ENCODE data around the gene DNAJC7.
"Not testable (repeated sequence)": the region's sequence is repeated elsewhere in the genome, so short reads cannot be mapped to it uniquely, and the experiment has no call there.

Gene DNAJC7

GRCh38 chr17:42027590-42027889, 10.3 kb upstream of the DNAJC7 start:
- Histone ChIP-seq H3K4me1 (ENCODE audit: control insufficient read depth, insufficient read depth, low read length) (peaks cover 35% of the 10 kb centered on the region), H3K36me3 (ENCODE audit: control insufficient read depth, insufficient read depth, low read length) (peaks cover 13% of the 10 kb centered on the region), H3K27me3 (ENCODE audit: control insufficient read depth, insufficient read depth, low read length, poor library complexity, severe bottlenecking) (no peaks in the 10 kb centered on the region), H3K9me3 (ENCODE audit: control insufficient read depth, low read length) (no peaks in the 10 kb centered on the region), H3K27ac (ENCODE audit: insufficient read depth, low read depth, low read length, poor library complexity, severe bottlenecking) (peak overlapping the region; percentile 83), H3K4me3 (ENCODE audit: insufficient read depth, low read depth, low read length) (peak overlapping the region; percentile 16)
- WGBS, 2 experiments, result 44 to 57% methylated on average over 5 of the region's 5 CpGs

- H3K27me3 ChIP-seq (ENCODE audit: control insufficient read depth, insufficient read depth, low read length, poor library complexity, severe bottlenecking), result no peaks in the 10 kb centered on the region
- no peaks in the 10 kb centered on the region for H3K9me3 ChIP-seq (ENCODE audit: control insufficient read depth, low read length)
- H3K4me3 ChIP-seq (ENCODE audit: insufficient read depth, low read depth, low read length), result no peak overlapping the region
- WGBS, 2 experiments, result 63 to 70% methylated on average over 15 to 17 of the region's 17 CpGs
- peaks cover 13% of the 10 kb centered on the region for H3K36me3 ChIP-seq (ENCODE audit: control insufficient read depth, insufficient read depth, low read length)
- peak overlapping the region; percentile 52 for H3K27ac ChIP-seq (ENCODE audit: insufficient read depth, low read depth, low read length, poor library complexity, severe bottlenecking)
- peaks cover 35% of the 10 kb centered on the region for H3K4me1 ChIP-seq (ENCODE audit: control insufficient read depth, insufficient read depth, low read length)
Measured at GRCh38 chr17:42026857-42027589, 9.8 kb upstream of the DNAJC7 start.

DNA sequence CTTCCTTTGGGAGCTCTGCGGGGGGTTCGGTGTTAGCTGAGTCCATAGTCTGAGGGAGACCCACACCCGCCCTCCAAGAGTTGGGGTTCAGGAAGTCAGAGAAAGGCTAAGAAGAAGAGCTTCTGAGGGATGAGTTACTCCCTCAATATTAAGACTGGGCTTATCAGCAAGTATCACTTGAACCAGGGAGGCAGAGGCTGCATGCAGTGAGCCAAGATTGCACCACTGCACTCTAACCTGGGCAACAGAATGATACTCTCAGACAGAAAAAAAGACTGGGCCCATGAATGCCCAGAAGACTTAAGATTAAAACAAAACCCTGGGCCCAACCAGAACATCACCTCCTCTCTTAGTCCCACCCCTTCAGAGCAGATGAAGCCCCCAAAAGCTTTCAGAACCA, 8.7 kb upstream of the DNAJC7 start:
- H3K36me3 ChIP-seq (ENCODE audit: control insufficient read depth, insufficient read depth, low read length), result peaks cover 13% of the 10 kb centered on the region
- WGBS, 2 experiments, result 97 to 99% methylated on average over 3 of the region's 3 CpGs

DNA sequence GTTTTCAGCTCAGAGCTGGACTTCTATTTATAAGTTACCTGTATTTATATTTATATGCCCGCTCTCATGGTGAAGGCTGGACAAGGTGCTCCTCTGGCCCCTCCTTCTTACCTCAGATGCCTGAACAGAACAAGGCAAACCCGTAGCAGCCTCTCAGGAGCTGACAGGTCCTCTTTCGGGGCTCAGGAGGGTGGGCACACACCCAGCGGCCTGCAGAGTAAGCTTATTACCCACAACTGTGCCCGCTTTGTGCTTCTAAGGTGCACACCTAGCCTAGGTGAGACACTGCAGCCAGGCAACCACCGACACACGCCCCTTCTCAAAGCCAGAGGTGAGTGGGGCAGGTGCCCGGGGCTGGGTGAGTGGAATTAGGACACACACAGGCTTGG, 7.9 kb upstream of the DNAJC7 start:
- peaks cover 39% of the 10 kb centered on the region for H3K4me1 ChIP-seq (ENCODE audit: control insufficient read depth, insufficient read depth, low read length)
- H3K4me3 ChIP-seq (ENCODE audit: insufficient read depth, low read depth, low read length), result no peak overlapping the region
- 77 to 79% methylated on average over 8 of the region's 8 CpGs for WGBS, 2 experiments
- H3K27ac ChIP-seq (ENCODE audit: insufficient read depth, low read depth, low read length, poor library complexity, severe bottlenecking), result no peak overlapping the region
- no peaks in the 10 kb centered on the region for H3K9me3 ChIP-seq (ENCODE audit: control insufficient read depth, low read length)
- no peaks in the 10 kb centered on the region for H3K27me3 ChIP-seq (ENCODE audit: control insufficient read depth, insufficient read depth, low read length, poor library complexity, severe bottlenecking)
- peaks cover 13% of the 10 kb centered on the region for H3K36me3 ChIP-seq (ENCODE audit: control insufficient read depth, insufficient read depth, low read length)

More for the DNA sequence above, 8.7 kb upstream of the DNAJC7 start:
- no peak overlapping the region for H3K27ac ChIP-seq (ENCODE audit: insufficient read depth, low read depth, low read length, poor library complexity, severe bottlenecking)
- H3K9me3 ChIP-seq (ENCODE audit: control insufficient read depth, low read length), result no peaks in the 10 kb centered on the region
- no peak overlapping the region for H3K4me3 ChIP-seq (ENCODE audit: insufficient read depth, low read depth, low read length)
- peaks cover 37% of the 10 kb centered on the region for H3K4me1 ChIP-seq (ENCODE audit: control insufficient read depth, insufficient read depth, low read length)
- H3K27me3 ChIP-seq (ENCODE audit: control insufficient read depth, insufficient read depth, low read length, poor library complexity, severe bottlenecking), result no peaks in the 10 kb centered on the region

DNA sequence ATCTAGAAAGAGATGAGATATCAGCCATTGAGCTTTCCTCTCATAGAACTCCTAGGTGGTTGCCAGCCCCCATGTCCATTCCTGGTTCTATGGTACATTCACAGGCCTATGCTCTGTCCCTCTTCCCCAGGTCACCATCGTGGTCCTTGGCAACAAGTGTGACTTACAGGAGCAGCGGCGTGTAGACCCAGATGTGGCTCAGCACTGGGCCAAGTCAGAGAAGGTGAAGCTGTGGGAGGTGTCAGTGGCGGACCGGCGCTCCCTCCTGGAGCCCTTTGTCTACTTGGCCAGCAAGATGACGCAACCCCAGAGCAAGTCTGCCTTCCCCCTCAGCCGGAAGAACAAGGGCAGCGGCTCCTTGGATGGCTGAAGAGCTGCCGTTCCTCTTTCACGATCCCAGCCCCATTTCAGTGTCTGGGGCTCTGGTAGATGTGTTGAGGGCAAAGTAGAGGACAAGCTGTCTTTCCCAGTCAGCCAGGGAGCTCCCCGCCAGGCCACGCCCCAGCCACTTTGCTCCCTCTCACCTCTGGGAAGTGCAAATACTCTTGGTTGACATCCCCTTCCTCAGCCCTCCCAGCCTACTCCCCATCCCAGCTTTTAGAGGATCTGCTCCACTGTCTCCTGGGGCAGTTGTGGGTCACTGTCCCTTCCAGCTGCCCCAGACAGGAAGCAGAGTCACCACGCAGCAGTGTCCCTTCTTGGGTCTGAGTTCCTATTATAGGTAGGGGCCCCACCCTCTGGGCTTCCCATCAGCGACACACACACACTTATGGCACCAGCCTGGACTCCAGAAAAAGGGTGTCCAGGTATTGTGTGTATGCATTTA, 6.5 kb upstream of the DNAJC7 start:
- no peaks in the 10 kb centered on the region for H3K27me3 ChIP-seq (ENCODE audit: control insufficient read depth, insufficient read depth, low read length, poor library complexity, severe bottlenecking)
- peaks cover 13% of the 10 kb centered on the region for H3K36me3 ChIP-seq (ENCODE audit: control insufficient read depth, insufficient read depth, low read length)
- no peak overlapping the region for H3K4me3 ChIP-seq (ENCODE audit: insufficient read depth, low read depth, low read length)
- no peak overlapping the region for H3K27ac ChIP-seq (ENCODE audit: insufficient read depth, low read depth, low read length, poor library complexity, severe bottlenecking)
- 95 to 96% methylated on average over 15 of the region's 15 CpGs for WGBS, 2 experiments
- H3K9me3 ChIP-seq (ENCODE audit: control insufficient read depth, low read length), result no peaks in the 10 kb centered on the region
- H3K4me1 ChIP-seq (ENCODE audit: control insufficient read depth, insufficient read depth, low read length), result peaks cover 35% of the 10 kb centered on the region

DNA sequence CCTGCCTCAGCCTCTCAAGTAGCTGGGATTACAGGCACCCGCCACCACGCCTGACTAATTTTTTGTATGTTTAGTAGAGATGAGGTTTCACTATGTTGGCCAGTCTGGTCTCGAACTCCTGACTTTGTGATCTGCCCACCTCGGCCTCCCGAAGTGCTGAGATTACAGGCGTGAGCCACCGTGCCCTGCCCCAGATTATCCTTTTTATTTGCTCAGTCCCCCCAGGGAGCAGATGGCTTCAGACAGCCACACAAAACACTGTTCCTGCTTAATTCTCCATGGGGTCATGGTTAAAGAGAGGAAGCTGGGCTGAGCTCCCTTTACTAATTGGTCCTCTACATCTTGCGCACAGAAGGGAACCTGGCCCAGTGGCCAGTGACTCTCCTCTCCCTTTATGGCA, 3.6 kb upstream of the DNAJC7 start:
- not testable (repeated sequence) for H3K27me3 ChIP-seq (ENCODE audit: control insufficient read depth, insufficient read depth, low read length, poor library complexity, severe bottlenecking); H3K9me3 ChIP-seq (ENCODE audit: control insufficient read depth, low read length); H3K27ac ChIP-seq (ENCODE audit: insufficient read depth, low read depth, low read length, poor library complexity, severe bottlenecking)
- Histone ChIP-seq H3K36me3 (ENCODE audit: control insufficient read depth, insufficient read depth, low read length) (peaks cover 13% of the 10 kb centered on the region), H3K4me3 (ENCODE audit: insufficient read depth, low read depth, low read length) (peak overlapping the region; percentile 94), H3K4me1 (ENCODE audit: control insufficient read depth, insufficient read depth, low read length) (peaks cover 15% of the 10 kb centered on the region)
- WGBS, 2 experiments, result 87 to 92% methylated on average over 8 of the region's 8 CpGs

GRCh38 chr17:42019509-42020404, 2.5 kb upstream of the DNAJC7 start, which contains the start of gene NKIRAS2:
NKIRAS2 (plus strand) TSS chr17:42020090; CDS start chr17:42021578, 1,488 bp downstream.
- WGBS, 2 experiments, result 10 to 11% methylated on average over 49 of the region's 49 CpGs
- H3K27ac ChIP-seq (ENCODE audit: insufficient read depth, low read depth, low read length, poor library complexity, severe bottlenecking), result peak within 1 kb of the TSS; percentile 11

DNA sequence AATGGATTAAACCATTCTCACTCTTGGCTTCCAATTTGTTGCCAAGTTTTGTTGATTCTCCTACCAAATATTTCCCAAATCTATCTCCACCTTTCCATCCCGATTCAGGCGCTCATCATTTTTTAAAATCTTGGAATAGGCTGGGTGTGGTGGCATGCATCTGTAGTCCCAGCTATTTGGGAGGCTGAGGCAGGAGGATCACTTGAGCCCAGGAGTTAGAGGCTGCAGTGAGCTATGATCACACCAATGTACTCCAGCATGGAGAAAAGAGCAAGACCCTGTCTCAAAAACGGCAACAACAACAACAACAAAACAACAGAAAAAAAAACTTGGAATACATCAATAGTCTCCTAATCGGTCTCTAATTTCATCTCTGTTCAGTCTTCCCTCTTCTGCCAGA, 1.7 kb upstream of the DNAJC7 start:
- peaks cover 13% of the 10 kb centered on the region for H3K36me3 ChIP-seq (ENCODE audit: control insufficient read depth, insufficient read depth, low read length)
- no peaks in the 10 kb centered on the region for H3K27me3 ChIP-seq (ENCODE audit: control insufficient read depth, insufficient read depth, low read length, poor library complexity, severe bottlenecking)
- H3K9me3 ChIP-seq (ENCODE audit: control insufficient read depth, low read length), result no peaks in the 10 kb centered on the region
- 89 to 97% methylated on average over 4 of the region's 4 CpGs for WGBS, 2 experiments
- peaks cover 17% of the 10 kb centered on the region for H3K4me1 ChIP-seq (ENCODE audit: control insufficient read depth, insufficient read depth, low read length)
- H3K4me3 ChIP-seq (ENCODE audit: insufficient read depth, low read depth, low read length), result no peak overlapping the region
- H3K27ac ChIP-seq (ENCODE audit: insufficient read depth, low read depth, low read length, poor library complexity, severe bottlenecking), result no peak overlapping the region

More at GRCh38 chr17:42019509-42020404, 2.5 kb upstream of the DNAJC7 start, which contains the start of gene NKIRAS2:
- H3K9me3 ChIP-seq (ENCODE audit: control insufficient read depth, low read length), result no peaks in the 10 kb centered on the region
- H3K36me3 ChIP-seq (ENCODE audit: control insufficient read depth, insufficient read depth, low read length), result peaks cover 13% of the 10 kb centered on the region
- peaks cover 17% of the 10 kb centered on the region for H3K4me1 ChIP-seq (ENCODE audit: control insufficient read depth, insufficient read depth, low read length)
- no peaks in the 10 kb centered on the region for H3K27me3 ChIP-seq (ENCODE audit: control insufficient read depth, insufficient read depth, low read length, poor library complexity, severe bottlenecking)
- peak within 1 kb of the TSS; percentile 94 for H3K4me3 ChIP-seq (ENCODE audit: insufficient read depth, low read depth, low read length)

DNA sequence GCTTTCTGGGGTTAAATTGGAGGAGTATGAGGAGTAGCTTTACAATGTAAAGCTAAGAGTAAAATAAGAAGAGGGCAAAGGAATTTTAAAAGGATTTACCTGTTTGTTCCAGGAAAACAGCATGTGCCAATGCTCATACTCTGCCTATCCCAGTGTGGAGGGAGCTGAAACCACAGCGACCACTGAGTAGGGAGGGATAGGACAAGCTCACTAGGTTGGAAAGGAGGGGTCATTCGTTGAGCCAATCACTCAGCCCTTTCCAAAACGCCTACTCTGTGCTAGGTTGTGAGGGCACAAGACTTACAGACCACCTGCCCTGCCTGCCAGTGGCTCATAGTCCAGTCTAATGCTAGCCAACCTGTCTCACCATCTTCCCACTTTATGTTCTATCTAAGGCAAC, 1.1 kb upstream of the DNAJC7 start:
- Histone ChIP-seq H3K4me1 (ENCODE audit: control insufficient read depth, insufficient read depth, low read length) (peaks cover 17% of the 10 kb centered on the region), H3K9me3 (ENCODE audit: control insufficient read depth, low read length) (no peaks in the 10 kb centered on the region), H3K36me3 (ENCODE audit: control insufficient read depth, insufficient read depth, low read length) (peaks cover 6% of the 10 kb centered on the region), H3K27me3 (ENCODE audit: control insufficient read depth, insufficient read depth, low read length, poor library complexity, severe bottlenecking) (no peaks in the 10 kb centered on the region), H3K4me3 (ENCODE audit: insufficient read depth, low read depth, low read length) (peak overlapping the region; percentile 100), H3K27ac (ENCODE audit: insufficient read depth, low read depth, low read length, poor library complexity, severe bottlenecking) (no peak overlapping the region)
- 48 to 67% methylated on average over 3 of the region's 3 CpGs for WGBS, 2 experiments

- H3K4me1 ChIP-seq (ENCODE audit: control insufficient read depth, insufficient read depth, low read length), result peaks cover 17% of the 10 kb centered on the region
- WGBS, 2 experiments, result 16 to 18% methylated on average over 11 of the region's 11 CpGs
- H3K27me3 ChIP-seq (ENCODE audit: control insufficient read depth, insufficient read depth, low read length, poor library complexity, severe bottlenecking), result no peaks in the 10 kb centered on the region
- H3K4me3 ChIP-seq (ENCODE audit: insufficient read depth, low read depth, low read length), result peak overlapping the region; percentile 100
- no peaks in the 10 kb centered on the region for H3K9me3 ChIP-seq (ENCODE audit: control insufficient read depth, low read length)
- peak overlapping the region; percentile 90 for H3K27ac ChIP-seq (ENCODE audit: insufficient read depth, low read depth, low read length, poor library complexity, severe bottlenecking)
- H3K36me3 ChIP-seq (ENCODE audit: control insufficient read depth, insufficient read depth, low read length), result peaks cover 1% of the 10 kb centered on the region
Measured at GRCh38 chr17:42017866-42018200, 594 bp upstream of the DNAJC7 start.
